Upper lobe of right lung (tissue), 1 donor: ENCODE data around the gene UBE2QL1. TPM values are rescaled to one million over a fixed set of nuclear protein-coding genes. Genes with fewer than 3 reads are reported as not detected.

Source experiments
- ATAC-seq: fragments of 200-7000 bp; cut with Tn5 transposase; one replicate; pipeline ENCODE4 v1.9.1; 2020; ENCODE audit warnings: mild to moderate bottlenecking, moderate library complexity
- DNase-seq: peaks from one replicate; pipeline ENCODE4 v3.0.0-alpha.2; 2020
- H3K27ac ChIP-seq: fragments of 200-600 bp; one replicate; pipeline ENCODE4 v1.8.0; 2022
- H3K27me3 ChIP-seq: fragments of 200-600 bp; one replicate; pipeline ENCODE4 v1.8.0; 2022; ENCODE audit warnings: mild to moderate bottlenecking
- H3K36me3 ChIP-seq: fragments of 200-600 bp; one replicate; pipeline ENCODE4 v1.8.0; 2022
- H3K4me1 ChIP-seq: fragments of 200-600 bp; one replicate; pipeline ENCODE4 v1.8.0; 2022
- H3K4me3 ChIP-seq: fragments of 200-600 bp; one replicate; pipeline ENCODE4 v1.8.0; 2022; ENCODE audit warnings: mild to moderate bottlenecking
- H3K9me3 ChIP-seq: fragments of 200-600 bp; one replicate; pipeline ENCODE4 v1.8.0; 2022
- intact Hi-C: fragments of 100-400 bp; cut with DNase I; formaldehyde crosslinking; loops from one replicate; pipeline ENCODE4 v1.11.0; 2022
- total RNA-seq: library from RNA; stranded (reverse); fragmentation: NEBNext Ultra II Directional; extraction: Animal tissue kit (Norgen Biotek cat#: 25700); gene quantifications from one replicate; pipeline ENCODE4 v1.2.1, GENCODE V29; 2021
- TF ChIP-seq, protein P1 (sequence below): fragments of 200-600 bp; IDR thresholded peaks from one replicate; pipeline ENCODE4 v1.8.0; 2022; ENCODE audit warnings: antibody characterized with exemption
- donor health status: DM: no; HTN: yes; CAD: no; lungs with severe emphysema.

Gene UBE2QL1
- total RNA-seq, 1 donor from 2014 or later, result not detected

DNA sequence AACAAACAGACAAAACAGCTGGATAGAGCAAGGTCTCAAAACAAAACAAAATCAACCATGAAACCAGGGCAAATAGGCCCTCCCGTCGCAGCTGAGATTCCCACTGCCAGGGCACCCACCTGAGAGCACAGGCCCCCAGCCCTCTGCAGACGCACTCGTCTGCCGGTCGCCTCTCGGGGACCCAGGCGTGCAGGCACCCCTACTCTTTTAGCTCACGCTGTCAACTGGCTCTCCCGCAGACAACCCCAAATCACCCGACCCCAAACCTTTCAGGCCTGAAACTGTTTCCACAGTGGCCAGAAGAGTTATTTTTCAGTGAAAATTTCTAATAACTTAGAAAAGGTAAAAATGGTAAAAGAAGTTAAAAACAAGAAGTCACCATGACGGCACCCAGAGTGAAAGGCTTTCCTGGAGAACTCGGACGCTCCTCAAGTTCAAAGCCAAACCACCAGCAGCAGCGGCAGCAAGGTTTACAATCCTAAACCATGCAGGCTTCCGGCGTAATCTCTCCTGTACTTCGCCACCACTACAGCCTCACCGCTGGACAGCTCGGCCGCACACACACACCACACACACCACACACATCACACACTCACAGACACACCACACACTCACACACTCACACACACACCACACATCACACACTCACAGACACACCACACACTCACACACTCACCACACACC, 1.9 kb upstream of the UBE2QL1 start:
- TF ChIP-seq, protein P1, sequence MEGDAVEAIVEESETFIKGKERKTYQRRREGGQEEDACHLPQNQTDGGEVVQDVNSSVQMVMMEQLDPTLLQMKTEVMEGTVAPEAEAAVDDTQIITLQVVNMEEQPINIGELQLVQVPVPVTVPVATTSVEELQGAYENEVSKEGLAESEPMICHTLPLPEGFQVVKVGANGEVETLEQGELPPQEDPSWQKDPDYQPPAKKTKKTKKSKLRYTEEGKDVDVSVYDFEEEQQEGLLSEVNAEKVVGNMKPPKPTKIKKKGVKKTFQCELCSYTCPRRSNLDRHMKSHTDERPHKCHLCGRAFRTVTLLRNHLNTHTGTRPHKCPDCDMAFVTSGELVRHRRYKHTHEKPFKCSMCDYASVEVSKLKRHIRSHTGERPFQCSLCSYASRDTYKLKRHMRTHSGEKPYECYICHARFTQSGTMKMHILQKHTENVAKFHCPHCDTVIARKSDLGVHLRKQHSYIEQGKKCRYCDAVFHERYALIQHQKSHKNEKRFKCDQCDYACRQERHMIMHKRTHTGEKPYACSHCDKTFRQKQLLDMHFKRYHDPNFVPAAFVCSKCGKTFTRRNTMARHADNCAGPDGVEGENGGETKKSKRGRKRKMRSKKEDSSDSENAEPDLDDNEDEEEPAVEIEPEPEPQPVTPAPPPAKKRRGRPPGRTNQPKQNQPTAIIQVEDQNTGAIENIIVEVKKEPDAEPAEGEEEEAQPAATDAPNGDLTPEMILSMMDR, result no peak
- Histone ChIP-seq H3K4me3 (no peak overlapping the region), H3K27me3 (peaks cover 28% of the 10 kb centered on the region), H3K9me3 (no peaks in the 10 kb centered on the region), H3K4me1 (peaks cover 5% of the 10 kb centered on the region), H3K27ac (no peak overlapping the region), H3K36me3 (no peaks in the 10 kb centered on the region)
- no peak for DNase-seq
- intact Hi-C loops, result no loop called here
- ATAC-seq, result no peak

DNA sequence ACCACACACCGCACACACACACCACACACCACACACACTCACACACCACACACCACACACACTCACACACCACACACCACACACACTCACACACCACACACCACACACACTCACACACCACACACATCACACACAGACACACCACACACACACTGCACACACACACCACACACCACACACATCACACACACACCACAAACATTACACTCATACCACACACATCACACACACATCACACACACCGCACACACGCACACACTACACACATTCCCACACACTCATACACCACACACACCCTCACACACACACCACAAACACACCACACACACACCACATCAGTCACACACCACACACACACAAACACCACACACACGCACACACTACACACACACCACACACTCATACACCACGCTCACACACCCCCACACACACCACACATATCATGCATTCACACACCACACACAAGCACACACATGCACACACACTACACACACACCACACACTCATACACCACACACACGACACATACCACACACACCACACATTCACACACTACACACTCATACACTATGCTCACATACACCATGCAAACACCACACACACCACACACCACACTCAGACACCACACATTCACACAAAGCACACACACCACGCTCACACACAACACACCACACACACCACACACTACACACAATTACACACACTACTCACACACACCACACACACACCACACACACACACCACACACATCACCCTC, 1.1 kb upstream of the UBE2QL1 start:
- DNase-seq (no peak), ATAC-seq (peak; percentile 11)
- H3K27me3 ChIP-seq, result peaks cover 36% of the 10 kb centered on the region

DNA sequence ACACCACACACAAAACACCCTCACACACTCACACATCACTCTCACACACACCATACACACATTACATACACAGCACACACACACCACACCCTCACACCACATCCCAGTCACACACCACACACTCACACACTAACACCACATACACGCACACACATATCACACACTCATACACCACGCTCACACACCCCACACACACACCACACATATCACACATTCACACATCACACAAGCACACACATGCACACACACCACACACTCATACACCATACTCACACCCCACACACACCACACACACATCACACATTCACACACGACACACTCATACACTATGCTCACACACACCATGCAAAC, 543 bp upstream of the UBE2QL1 start:
- TF ChIP-seq, protein P1, result no peak
- intact Hi-C loops, result no loop called here
- Histone ChIP-seq H3K4me3 (no peak overlapping the region), H3K4me1 (peaks cover 5% of the 10 kb centered on the region), H3K27ac (no peak overlapping the region), H3K36me3 (no peaks in the 10 kb centered on the region), H3K27me3 (peaks cover 41% of the 10 kb centered on the region), H3K9me3 (no peaks in the 10 kb centered on the region)
- ATAC-seq, result no peak
- DNase-seq, result no peak

More for the DNA sequence above, 1.1 kb upstream of the UBE2QL1 start:
- intact Hi-C loops, result no loop called here
- Histone ChIP-seq H3K9me3 (no peaks in the 10 kb centered on the region), H3K4me3 (no peak overlapping the region), H3K27ac (no peak overlapping the region), H3K36me3 (no peaks in the 10 kb centered on the region), H3K4me1 (peaks cover 5% of the 10 kb centered on the region)
- TF ChIP-seq, protein P1, result no peak

DNA sequence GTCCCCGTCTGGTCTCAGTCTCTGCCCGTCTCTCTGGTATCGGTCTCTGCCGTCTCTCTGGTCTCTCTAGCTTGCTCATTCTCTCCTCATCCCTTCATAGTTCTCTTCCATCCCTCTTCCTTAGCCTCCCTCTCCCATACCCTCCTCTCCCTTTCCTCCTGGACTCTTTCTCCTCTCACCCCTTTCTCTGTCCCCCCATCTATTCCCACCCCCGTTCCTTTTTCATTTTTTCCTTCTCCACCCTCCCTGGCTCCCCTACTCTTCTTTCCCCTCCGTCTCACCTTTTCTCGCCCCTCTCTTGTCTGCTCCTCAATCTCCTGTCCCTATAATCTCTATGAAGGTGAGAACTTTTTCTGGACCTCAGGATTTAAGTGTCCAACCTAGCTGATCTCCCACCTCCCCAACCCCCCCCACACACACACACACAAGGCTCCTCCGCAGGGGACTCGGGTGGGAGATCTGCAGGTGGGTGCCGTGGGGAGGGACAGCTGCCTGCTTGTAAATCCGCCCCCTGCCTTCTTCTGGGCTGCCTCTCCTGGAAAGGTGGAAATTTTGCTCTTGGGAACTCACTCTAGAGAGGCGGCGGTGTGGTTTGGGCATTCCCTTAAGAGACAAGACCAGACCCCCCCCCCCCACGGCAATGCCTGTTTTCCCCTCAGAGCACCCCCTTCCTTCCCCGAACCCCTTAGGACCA, 953 bp downstream of the UBE2QL1 start:
- H3K36me3 ChIP-seq, result no peaks in the 10 kb centered on the region
- ATAC-seq (no peak), DNase-seq (no peak)
- no peaks in the 10 kb centered on the region for H3K9me3 ChIP-seq
- peaks cover 51% of the 10 kb centered on the region for H3K27me3 ChIP-seq
- H3K27ac ChIP-seq, result no peak overlapping the region
- TF ChIP-seq, protein P1, result no peak
- H3K4me1 ChIP-seq, result peaks cover 5% of the 10 kb centered on the region
- H3K4me3 ChIP-seq, result peak overlapping the region; percentile 16
- intact Hi-C loops, result no loop called here

DNA sequence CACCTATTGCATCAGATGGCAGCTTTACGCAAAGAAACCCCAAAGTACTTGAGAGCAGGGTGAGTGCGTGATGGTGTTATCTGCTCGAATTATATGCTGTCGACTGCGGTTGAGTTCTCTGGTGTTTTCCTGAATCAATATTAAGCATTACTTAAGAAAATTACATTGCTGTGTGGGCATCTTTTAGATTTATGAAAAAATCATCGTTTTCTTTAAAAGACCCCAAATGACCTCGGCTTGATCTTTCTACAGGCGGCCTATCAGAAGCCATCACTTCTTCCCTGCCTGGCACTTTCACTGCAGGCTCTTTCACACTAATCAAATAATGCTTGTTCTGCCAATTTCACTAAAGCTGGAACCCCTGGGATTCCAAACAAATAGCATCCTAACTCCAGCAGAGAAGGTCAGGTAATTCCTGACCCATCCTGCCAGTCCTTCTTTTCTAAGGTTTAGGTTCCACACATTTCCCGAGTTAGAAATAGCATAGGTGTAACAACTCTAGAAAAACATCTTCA, 1.7 kb downstream of the UBE2QL1 start:
- no peaks in the 10 kb centered on the region for H3K36me3 ChIP-seq
- no peak overlapping the region for H3K4me3 ChIP-seq
- intact Hi-C loops, result no loop called here
- no peak for DNase-seq
- H3K27me3 ChIP-seq, result peaks cover 55% of the 10 kb centered on the region
- H3K27ac ChIP-seq, result no peak overlapping the region
- H3K9me3 ChIP-seq, result no peaks in the 10 kb centered on the region
- ATAC-seq, result no peak
- TF ChIP-seq, protein P1, result no peak
- H3K4me1 ChIP-seq, result peaks cover 5% of the 10 kb centered on the region
